H9 (cell line): ENCODE measurements around the gene BPGM. TPM values are rescaled to one million over a fixed set of nuclear protein-coding genes. Genes with fewer than 3 reads are reported as not detected.

ENCODE experiments used
- DNase-seq: peaks from one replicate; pipeline ENCODE4 v3.0.0-alpha.2; 2017
- H2AFZ ChIP-seq: one replicate; pipeline ENCODE4 v1.6.1; 2013; ENCODE audit warnings: mild to moderate bottlenecking, low read length, control low read depth, moderate library complexity
- H2AK5ac ChIP-seq: 2 replicates; pipeline ENCODE4 v1.6.1; 2013; ENCODE audit warnings: low read length, control low read depth, mixed read lengths; ENCODE audit not compliant: insufficient read length
- H2BK120ac ChIP-seq: one replicate; pipeline ENCODE4 v1.6.1; 2013; ENCODE audit warnings: low read depth, mild to moderate bottlenecking, low read length, control low read depth, inconsistent platforms; ENCODE audit not compliant: poor library complexity, severe bottlenecking
- H2BK12ac ChIP-seq: 2 replicates; pipeline ENCODE4 v1.6.1; 2013; ENCODE audit warnings: low read length, control low read depth, mixed read lengths, low read depth; ENCODE audit not compliant: insufficient read length
- H2BK15ac ChIP-seq: 2 replicates; pipeline ENCODE4 v1.6.1; 2013; ENCODE audit warnings: low read depth, low read length, control low read depth
- H2BK20ac ChIP-seq: one replicate; pipeline ENCODE4 v1.6.1; 2013; ENCODE audit warnings: low read depth, mild to moderate bottlenecking, low read length, control low read depth, inconsistent platforms; ENCODE audit not compliant: poor library complexity, severe bottlenecking
- H2BK5ac ChIP-seq: 2 replicates; pipeline ENCODE4 v1.6.1; 2013; ENCODE audit warnings: low read length, control low read depth, mixed read lengths; ENCODE audit not compliant: insufficient read length
- H3K14ac ChIP-seq: 2 replicates; pipeline ENCODE4 v1.6.1; 2013; ENCODE audit warnings: low read length, control low read depth; ENCODE audit not compliant: insufficient read depth
- H3K18ac ChIP-seq: 2 replicates; pipeline ENCODE4 v1.6.1; 2013; ENCODE audit warnings: low read depth, mild to moderate bottlenecking, mixed read lengths, low read length, control low read depth; ENCODE audit not compliant: insufficient read length
- H3K23ac ChIP-seq: 2 replicates; pipeline ENCODE4 v1.6.1; 2013; ENCODE audit warnings: low read length, control low read depth, mixed read lengths, low read depth; ENCODE audit not compliant: insufficient read length
- H3K23me2 ChIP-seq: 2 replicates; pipeline ENCODE4 v1.6.1; 2013; ENCODE audit warnings: low read depth, mild to moderate bottlenecking, mixed read lengths, low read length, control low read depth; ENCODE audit not compliant: insufficient read length, poor library complexity, severe bottlenecking
- H3K27ac ChIP-seq: 2 replicates; pipeline ENCODE4 v1.5.1; 2013; ENCODE audit warnings: low read length, control low read depth, mixed read lengths, low read depth; ENCODE audit not compliant: insufficient read length
- H3K27me3 ChIP-seq: 2 replicates; pipeline ENCODE4 v1.6.1; 2013; ENCODE audit warnings: low read length, control low read depth, inconsistent platforms; ENCODE audit not compliant: insufficient read depth
- H3K4ac ChIP-seq: 2 replicates; pipeline ENCODE4 v1.6.1; 2013; ENCODE audit warnings: low read depth, mild to moderate bottlenecking, control low read depth, inconsistent platforms, low read length, moderate library complexity
- H3K4me1 ChIP-seq: 2 replicates; pipeline ENCODE4 v1.6.1; 2013; ENCODE audit warnings: low read length, control low read depth, inconsistent platforms; ENCODE audit not compliant: insufficient read depth
- H3K4me2 ChIP-seq: 2 replicates; pipeline ENCODE4 v1.6.1; 2013; ENCODE audit warnings: low read length, control low read depth, mixed read lengths; ENCODE audit not compliant: insufficient read length, insufficient read depth
- H3K56ac ChIP-seq: 2 replicates; pipeline ENCODE4 v1.6.1; 2013; ENCODE audit warnings: low read depth, mild to moderate bottlenecking, mixed read lengths, low read length, control low read depth; ENCODE audit not compliant: insufficient read length
- H3K79me1 ChIP-seq: 2 replicates; pipeline ENCODE4 v1.6.1; 2013; ENCODE audit warnings: low read depth, mild to moderate bottlenecking, moderate library complexity, low read length, control low read depth, inconsistent platforms; ENCODE audit not compliant: insufficient read depth, poor library complexity, severe bottlenecking
- H3K79me2 ChIP-seq: 2 replicates; pipeline ENCODE4 v1.6.1; 2013; ENCODE audit warnings: low read length, control low read depth, inconsistent platforms; ENCODE audit not compliant: insufficient read depth
- H3K9ac ChIP-seq: 2 replicates; pipeline ENCODE4 v1.6.1; 2013; ENCODE audit warnings: low read length, control low read depth, mixed read lengths; ENCODE audit not compliant: insufficient read length; ENCODE audit errors: extremely low read depth
- H3K9me3 ChIP-seq: one replicate; pipeline ENCODE4 v1.6.1; 2013; ENCODE audit warnings: low read depth, low read length, inconsistent platforms; ENCODE audit not compliant: control insufficient read depth
- H3T11ph ChIP-seq: one replicate; pipeline ENCODE4 v1.6.1; 2013; ENCODE audit warnings: mild to moderate bottlenecking, low read length, control low read depth, inconsistent platforms
- H4K20me1 ChIP-seq: one replicate; pipeline ENCODE4 v1.6.1; 2013; ENCODE audit not compliant: control insufficient read depth, insufficient read length, insufficient read depth
- H4K5ac ChIP-seq: 2 replicates; pipeline ENCODE4 v1.6.1; 2013; ENCODE audit warnings: low read depth, mild to moderate bottlenecking, mixed read lengths, low read length, control low read depth; ENCODE audit not compliant: insufficient read length
- H4K8ac ChIP-seq: replicated peaks from 2 replicates; pipeline ENCODE4 v1.6.1; 2013; ENCODE audit warnings: low read length, control low read depth, mixed read lengths, low read depth; ENCODE audit not compliant: insufficient read length
- H4K91ac ChIP-seq: 2 replicates; pipeline ENCODE4 v1.6.1; 2013; ENCODE audit warnings: low read depth, mild to moderate bottlenecking, moderate library complexity, mixed read lengths, low read length, control low read depth; ENCODE audit not compliant: insufficient read length
- H3K27ac Mint-ChIP-seq, 3 experiments: 2 replicates in 2 of 3; 3 replicates in 1 of 3; pipeline ENCODE4 v1.8.0; 2020 to 2021; ENCODE audit warnings: mixed read lengths in 3 of 3, mild to moderate bottlenecking in 1 of 3, moderate library complexity in 1 of 3
- H3K27me3 Mint-ChIP-seq: 2 replicates; pipeline ENCODE4 v1.8.0; 2021; ENCODE audit warnings: low read depth, mild to moderate bottlenecking, moderate library complexity, mixed read lengths
- H3K36me3 Mint-ChIP-seq, 3 experiments: 2 replicates in 2 of 3; 3 replicates in 1 of 3; pipeline ENCODE4 v1.8.0; 2020 to 2021; ENCODE audit warnings: low read depth in 3 of 3, mixed read lengths in 3 of 3; ENCODE audit not compliant: insufficient read depth in 1 of 3
- H3K4me1 Mint-ChIP-seq, 2 experiments: 2 replicates each; pipeline ENCODE4 v1.8.0; 2020; ENCODE audit warnings: mixed read lengths in 2 of 2
- H3K4me3 Mint-ChIP-seq, 2 experiments: 2 replicates in 1 of 2; 3 replicates in 1 of 2; pipeline ENCODE4 v1.8.0; 2020 to 2021; ENCODE audit warnings: mild to moderate bottlenecking in 2 of 2, mixed read lengths in 2 of 2, moderate library complexity in 1 of 2
- H3K9me3 Mint-ChIP-seq, 2 experiments: 2 replicates in 1 of 2; 3 replicates in 1 of 2; pipeline ENCODE4 v1.8.0; 2020; ENCODE audit warnings: mild to moderate bottlenecking in 2 of 2, mixed read lengths in 2 of 2, moderate library complexity in 1 of 2
- CTCF ChIP-seq: fragments of 200-600 bp; sonication (generic); conservative IDR thresholded peaks from 3 replicates; pipeline ENCODE4 v1.8.0; 2021; ENCODE audit warnings: antibody characterized with exemption, mild to moderate bottlenecking
- WGBS: extraction: QIAGEN DNeasy Blood & Tissue Kit; methylation state at CpG from one replicate; pipeline ENCODE4 v1.1.7; 2013; ENCODE audit warnings: missing lambda C conversion rate, low lambda C conversion rate, mixed read lengths; ENCODE audit not compliant: insufficient read length; ENCODE audit errors: extremely low coverage; 5-methylcytosine and 5-hydroxymethylcytosine counted together
- total RNA-seq: library from RNA; stranded (reverse); gene quantifications from 2 replicates; pipeline ENCODE4 v1.2.1, GENCODE V29; 2021

BPGM gene
- total RNA-seq, 1 experiment from 2014 or later, result 14.4 TPM

- Histone ChIP-seq H3K4me2 (no peak overlapping the region), H3K9ac (no peak overlapping the region), H3K79me2 (no peaks in the 10 kb centered on the region), H3K27ac (no peak overlapping the region), H3T11ph (no peak overlapping the region), H2BK5ac (no peak overlapping the region), H3K18ac (no peak overlapping the region), H3K27me3 (no peaks in the 10 kb centered on the region), H4K20me1 (no peaks in the 10 kb centered on the region), H3K9me3 (no peaks in the 10 kb centered on the region), H3K79me1 (no peaks in the 10 kb centered on the region), H2AK5ac (no peak overlapping the region), H3K23me2 (no peaks in the 10 kb centered on the region), H2BK12ac (no peak overlapping the region), H4K91ac (no peak overlapping the region), H3K4me1 (no peaks in the 10 kb centered on the region), H3K4ac (no peak overlapping the region), H2BK20ac (no peak overlapping the region), H4K8ac (no peak overlapping the region), H3K56ac (no peak overlapping the region), H2BK120ac (no peak overlapping the region), H4K5ac (no peak overlapping the region), H2BK15ac (no peak overlapping the region), H3K14ac (no peak overlapping the region), H2AFZ (no peak overlapping the region), H3K23ac (no peak overlapping the region)
- H3K9me3 Mint-ChIP-seq, result no peaks in the 10 kb centered on the region; a peak in 1 of 5 replicates
- peaks cover 21% of the 10 kb centered on the region for H3K27me3 Mint-ChIP-seq
- H3K4me1 Mint-ChIP-seq, result no peaks in the 10 kb centered on the region
- no peak overlapping the region; a peak in 1 of 7 replicates for H3K27ac Mint-ChIP-seq
- H3K36me3 Mint-ChIP-seq, result no peaks in the 10 kb centered on the region
- no peak for TF ChIP-seq CTCF
- H3K4me3 Mint-ChIP-seq, result no peak overlapping the region
- WGBS, result no CpG with 5 or more reads among the region's 2 CpGs
- DNase-seq, result no peak
Measured at GRCh38 chr7:134612197-134612596, 34.5 kb upstream of the BPGM start.
